ENCODE results near the gene TIMM10. TPM values are rescaled to one million over a fixed set of nuclear protein-coding genes. Genes with fewer than 3 reads are reported as not detected.
"Not testable (repeated sequence)": the region's sequence is repeated elsewhere in the genome, so short reads cannot be mapped to it uniquely, and the experiment has no call there.

Gene TIMM10
- total RNA-seq, 2 donors from 2014 or later, result 77.6 to 131 TPM

DNA sequence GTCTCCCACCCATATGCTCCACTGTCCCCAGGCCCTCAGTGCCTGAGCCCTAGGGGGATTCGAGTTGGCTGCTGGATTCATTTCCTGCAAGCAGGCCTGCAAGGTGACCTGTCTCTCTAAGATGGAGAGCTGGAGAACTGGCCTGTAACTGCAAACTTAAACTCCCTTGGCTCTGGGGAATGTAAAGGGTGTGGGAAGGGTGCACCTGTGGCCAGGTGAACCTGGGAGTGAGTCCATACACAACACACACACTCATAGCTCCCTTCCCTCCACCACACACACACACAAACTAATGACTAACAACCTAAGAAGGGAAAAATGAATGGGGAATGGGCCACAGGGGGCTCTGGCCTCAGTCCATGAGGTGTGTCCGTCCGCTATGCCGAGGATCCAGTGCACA is 21.4 kb upstream of the TIMM10 start:
- Mint-ChIP-seq H3K36me3 (peaks cover 15% of the 10 kb centered on the region), H3K9me3 (no peaks in the 10 kb centered on the region), H3K4me3 (no peak overlapping the region), H3K27ac (no peak overlapping the region), H3K4me1 (ENCODE audit: low read depth in 2 of 2) (peaks cover 11 to 12% of the 10 kb centered on the region in 2 donors), H3K27me3 (no peaks in the 10 kb centered on the region)
- no peak for ATAC-seq
- DNase-seq (ENCODE audit: low spot score), result no peak

DNA sequence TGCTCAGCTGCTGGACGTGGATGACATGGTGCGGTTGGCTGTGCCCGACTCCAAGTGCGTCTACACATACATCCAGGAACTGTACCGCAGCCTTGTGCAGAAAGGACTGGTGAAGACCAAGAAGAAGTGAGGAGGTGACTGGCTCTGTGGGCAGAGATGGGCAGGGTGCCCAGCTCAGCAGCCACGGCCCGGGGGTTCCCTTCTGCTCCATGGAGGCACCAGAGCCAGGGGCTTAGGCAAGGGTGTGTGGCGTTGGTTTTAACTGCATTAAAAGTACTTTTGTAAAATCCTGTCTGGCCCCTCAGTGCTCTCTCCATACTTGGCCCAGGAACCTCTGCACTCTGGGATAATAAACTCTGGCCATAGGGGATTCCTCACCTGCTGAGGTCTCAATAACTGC is 19.4 kb upstream of the TIMM10 start:
- DNase-seq (ENCODE audit: low spot score), result no peak
- H3K9me3 Mint-ChIP-seq, result no peaks in the 10 kb centered on the region
- H3K27ac Mint-ChIP-seq, result no peak overlapping the region
- H3K27me3 Mint-ChIP-seq, result no peaks in the 10 kb centered on the region
- H3K4me1 Mint-ChIP-seq (ENCODE audit: low read depth in 2 of 2), result peaks cover 11 to 12% of the 10 kb centered on the region in 2 donors
- ATAC-seq, result no peak
- H3K36me3 Mint-ChIP-seq, result peaks cover 10% of the 10 kb centered on the region
- no peak overlapping the region for H3K4me3 Mint-ChIP-seq

DNA sequence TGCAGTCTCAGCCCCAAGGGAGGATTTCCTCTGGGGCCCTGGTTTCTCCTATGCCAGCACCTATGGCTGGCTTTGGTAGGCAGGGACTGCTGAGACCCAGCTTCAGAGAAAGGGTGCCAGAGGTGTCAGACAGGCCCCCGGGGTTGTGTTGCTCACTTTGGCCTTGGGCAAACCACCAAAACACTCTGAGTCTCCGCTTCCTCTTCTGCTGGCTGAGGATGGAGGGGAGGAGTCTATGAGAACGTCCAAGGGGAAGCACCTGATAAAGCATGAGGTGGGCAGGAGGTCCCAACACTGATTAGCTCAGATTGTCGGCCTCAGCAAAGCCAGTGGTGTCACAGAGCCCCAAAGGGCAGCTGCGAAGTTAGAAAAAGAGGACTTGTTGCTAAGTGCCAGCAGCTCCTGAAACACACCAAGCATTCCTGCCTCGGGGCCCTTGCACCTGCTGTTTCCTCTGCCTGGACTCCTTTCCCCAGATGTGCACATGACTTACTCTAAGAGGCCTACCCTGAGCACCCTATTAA is 17.4 kb upstream of the TIMM10 start:
- H3K36me3 Mint-ChIP-seq, result peaks cover 7% of the 10 kb centered on the region
- H3K9me3 Mint-ChIP-seq, result no peaks in the 10 kb centered on the region
- H3K4me1 Mint-ChIP-seq (ENCODE audit: low read depth in 2 of 2), result peaks cover 11 to 12% of the 10 kb centered on the region in 2 donors
- no peak overlapping the region for H3K4me3 Mint-ChIP-seq
- no peak for DNase-seq (ENCODE audit: low spot score)
- H3K27me3 Mint-ChIP-seq, result no peaks in the 10 kb centered on the region
- H3K27ac Mint-ChIP-seq, result peak overlapping the region; percentile 65 to 85
- ATAC-seq, result peak; percentile 70 to 73

DNA sequence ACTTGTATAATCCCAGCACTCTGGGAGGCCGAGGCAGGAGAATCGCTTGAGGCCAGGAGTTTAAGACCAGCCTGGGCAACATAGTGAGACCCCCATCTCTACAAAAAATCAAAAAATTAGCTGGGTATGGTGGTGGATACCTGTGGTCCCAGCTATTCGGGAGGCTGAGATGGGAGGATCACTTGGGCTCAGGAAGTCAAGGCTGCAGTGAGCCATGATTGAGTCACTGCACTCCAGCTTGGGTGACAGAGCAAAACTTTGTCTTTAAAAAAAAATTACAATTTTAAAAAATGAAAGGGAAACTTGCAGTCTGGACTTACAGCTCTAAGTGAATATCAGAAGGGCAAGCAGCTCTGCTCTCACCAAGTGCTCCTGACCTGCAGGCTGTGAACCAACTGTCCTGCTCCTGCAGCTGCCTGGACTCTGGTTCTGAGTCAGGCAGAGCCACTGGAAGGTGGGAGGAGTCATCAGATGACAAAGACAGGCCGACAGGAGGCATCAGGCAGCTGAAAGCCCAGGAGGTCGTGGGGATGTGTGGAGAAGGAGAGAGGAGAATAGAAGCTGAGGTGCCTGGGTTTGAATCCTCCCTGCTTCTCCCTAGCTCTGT is 16.4 kb upstream of the TIMM10 start:
- Mint-ChIP-seq H3K36me3 (no peaks in the 10 kb centered on the region), H3K27me3 (no peaks in the 10 kb centered on the region), H3K4me1 (ENCODE audit: low read depth in 2 of 2) (peaks cover 11 to 12% of the 10 kb centered on the region in 2 donors), H3K27ac (peak overlapping the region; percentile 65 to 85), H3K9me3 (no peaks in the 10 kb centered on the region), H3K4me3 (peak overlapping the region; percentile 67)
- ATAC-seq (peak; percentile 69 to 71), DNase-seq (ENCODE audit: low spot score) (no peak)

DNA sequence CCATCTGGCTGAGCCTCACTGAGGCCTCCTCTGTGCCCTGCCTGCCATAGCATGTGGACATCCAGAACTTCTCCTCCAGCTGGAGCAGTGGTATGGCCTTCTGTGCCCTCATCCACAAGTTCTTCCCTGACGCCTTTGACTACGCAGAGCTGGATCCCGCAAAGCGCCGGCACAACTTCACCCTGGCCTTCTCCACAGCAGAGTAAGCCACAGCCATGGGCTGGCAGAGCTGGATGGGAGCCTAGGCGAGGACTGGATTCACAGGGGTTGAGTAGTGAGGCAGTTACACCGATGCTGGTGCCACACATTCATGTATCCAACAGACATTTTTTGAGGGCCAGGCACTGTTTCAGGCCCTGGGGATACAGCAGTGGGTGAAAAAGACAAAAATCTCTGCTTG is 15.9 kb upstream of the TIMM10 start:
- Mint-ChIP-seq H3K27ac (no peak overlapping the region), H3K36me3 (no peaks in the 10 kb centered on the region), H3K9me3 (no peaks in the 10 kb centered on the region), H3K27me3 (no peaks in the 10 kb centered on the region), H3K4me3 (no peak overlapping the region), H3K4me1 (ENCODE audit: low read depth in 2 of 2) (peaks cover 11 to 12% of the 10 kb centered on the region in 2 donors)
- ATAC-seq (no peak), DNase-seq (ENCODE audit: low spot score) (no peak)

DNA sequence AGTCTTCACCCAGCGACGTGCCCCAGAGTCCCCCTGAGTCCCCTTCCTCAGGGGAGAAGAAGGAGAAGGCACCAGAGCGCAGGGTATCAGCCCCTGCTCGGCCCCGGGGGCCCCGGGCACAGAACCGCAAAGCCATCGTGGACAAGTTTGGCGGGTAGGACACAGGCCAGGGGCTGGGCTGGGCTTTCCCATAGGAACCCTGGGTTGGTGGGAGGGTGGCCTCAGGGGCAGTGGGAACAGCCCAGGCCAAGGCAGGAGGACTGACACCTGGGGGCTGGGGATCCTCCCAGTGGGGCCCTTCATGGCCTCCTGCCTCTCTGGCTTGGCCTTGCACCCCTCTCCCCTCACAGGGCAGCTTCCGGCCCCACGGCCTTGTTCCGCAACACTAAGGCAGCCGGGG is 15.3 kb upstream of the TIMM10 start:
- ATAC-seq, result no peak
- no peaks in the 10 kb centered on the region for H3K9me3 Mint-ChIP-seq
- H3K4me1 Mint-ChIP-seq (ENCODE audit: low read depth in 2 of 2), result peaks cover 11 to 12% of the 10 kb centered on the region in 2 donors
- H3K36me3 Mint-ChIP-seq, result no peaks in the 10 kb centered on the region
- H3K27me3 Mint-ChIP-seq, result no peaks in the 10 kb centered on the region
- no peak overlapping the region for H3K4me3 Mint-ChIP-seq
- no peak for DNase-seq (ENCODE audit: low spot score)
- no peak overlapping the region for H3K27ac Mint-ChIP-seq

DNA sequence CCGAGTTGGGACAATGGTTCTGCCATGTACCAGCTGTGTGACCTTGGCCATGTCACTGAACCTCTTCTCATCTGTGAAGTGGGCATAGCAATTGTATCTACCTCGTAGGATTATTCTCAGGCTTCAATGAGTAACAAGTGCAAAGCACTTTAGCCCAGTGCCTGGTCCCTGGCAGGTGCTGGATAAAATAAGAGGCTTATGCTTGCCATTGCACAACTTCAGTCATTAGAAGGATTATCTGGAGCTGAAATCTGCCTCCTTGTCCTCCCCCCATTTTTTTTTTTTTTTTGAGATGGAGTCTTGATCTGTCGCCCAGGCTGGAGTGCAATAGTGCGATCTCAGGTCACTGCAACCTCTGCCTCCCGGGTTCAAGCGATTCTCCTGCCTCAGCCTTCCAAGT is 14.0 kb upstream of the TIMM10 start:
- no peaks in the 10 kb centered on the region for H3K27me3 Mint-ChIP-seq
- no peak overlapping the region for H3K4me3 Mint-ChIP-seq
- no peaks in the 10 kb centered on the region for H3K9me3 Mint-ChIP-seq
- no peak overlapping the region for H3K27ac Mint-ChIP-seq
- no peaks in the 10 kb centered on the region for H3K36me3 Mint-ChIP-seq
- DNase-seq (ENCODE audit: low spot score) (no peak), ATAC-seq (no peak)
- H3K4me1 Mint-ChIP-seq (ENCODE audit: low read depth in 2 of 2), result peaks cover 11 to 12% of the 10 kb centered on the region in 2 donors

DNA sequence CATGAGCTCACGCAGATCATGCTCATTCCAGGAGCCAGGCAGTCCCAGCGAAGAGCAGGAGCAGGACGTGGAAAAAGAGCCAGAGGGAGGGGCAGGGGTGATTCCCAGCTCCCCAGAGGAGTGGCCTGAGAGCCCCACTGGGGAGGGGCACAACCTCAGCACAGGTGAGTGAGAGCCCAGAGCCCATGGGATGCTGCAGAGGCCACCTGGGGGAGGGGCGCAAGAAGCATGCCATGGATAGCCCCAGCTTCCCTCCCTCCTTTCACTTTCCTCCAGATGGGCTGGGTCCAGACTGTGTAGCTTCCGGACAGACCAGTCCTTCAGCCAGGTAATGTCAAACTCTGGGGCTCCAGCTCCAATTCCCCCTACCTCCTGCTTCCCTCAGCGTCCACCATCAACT is 13.0 kb upstream of the TIMM10 start:
- no peaks in the 10 kb centered on the region for H3K36me3 Mint-ChIP-seq
- no peak overlapping the region for H3K27ac Mint-ChIP-seq
- H3K9me3 Mint-ChIP-seq, result no peaks in the 10 kb centered on the region
- H3K27me3 Mint-ChIP-seq, result no peaks in the 10 kb centered on the region
- peaks cover 11% of the 10 kb centered on the region in 2 donors for H3K4me1 Mint-ChIP-seq (ENCODE audit: low read depth in 2 of 2)
- ATAC-seq (no peak), DNase-seq (ENCODE audit: low spot score) (no peak)
- H3K4me3 Mint-ChIP-seq, result no peak overlapping the region

DNA sequence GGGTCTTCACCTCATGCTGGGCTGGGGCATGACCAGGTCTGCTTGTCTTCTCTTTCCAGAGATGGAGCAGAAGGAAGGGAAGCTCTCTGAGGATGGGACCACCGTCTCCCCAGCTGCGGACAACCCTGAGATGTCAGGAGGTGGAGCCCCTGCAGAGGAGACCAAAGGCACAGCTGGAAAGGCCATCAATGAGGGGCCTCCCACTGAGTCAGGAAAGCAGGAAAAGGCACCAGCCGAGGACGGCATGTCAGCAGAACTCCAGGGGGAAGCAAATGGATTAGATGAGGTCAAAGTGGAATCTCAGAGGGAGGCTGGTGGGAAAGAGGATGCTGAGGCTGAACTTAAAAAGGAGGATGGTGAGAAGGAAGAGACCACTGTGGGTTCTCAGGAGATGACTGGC is 12.0 kb upstream of the TIMM10 start:
- ATAC-seq (no peak), DNase-seq (ENCODE audit: low spot score) (no peak)
- Mint-ChIP-seq H3K27ac (peak overlapping the region in 1 of 2 donors; percentile 36), H3K27me3 (no peaks in the 10 kb centered on the region), H3K36me3 (no peaks in the 10 kb centered on the region), H3K4me1 (ENCODE audit: low read depth in 2 of 2) (peaks cover 4 to 7% of the 10 kb centered on the region in 2 donors), H3K9me3 (no peaks in the 10 kb centered on the region), H3K4me3 (no peak overlapping the region)

DNA sequence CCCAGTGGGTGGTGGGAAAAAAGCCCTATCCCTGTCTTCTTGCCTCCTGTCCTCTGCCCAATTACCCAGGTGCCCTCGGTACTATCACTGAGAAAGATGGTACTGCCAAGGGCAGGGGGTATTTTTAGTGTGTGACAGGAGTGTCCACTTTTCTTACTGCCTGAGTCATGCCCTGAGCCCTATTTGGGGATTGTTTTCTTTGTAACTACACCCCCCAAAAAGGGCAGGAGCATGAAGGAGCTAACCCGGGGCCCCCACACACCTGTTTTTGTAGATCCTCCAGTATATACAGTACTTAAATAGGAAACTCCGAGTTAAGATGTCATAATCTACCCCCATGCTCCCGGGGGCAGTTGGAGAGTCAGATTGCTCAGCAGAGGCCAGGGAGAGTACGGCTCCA is 10.6 kb upstream of the TIMM10 start:
- H3K4me1 Mint-ChIP-seq (ENCODE audit: low read depth in 2 of 2), result no peaks in the 10 kb centered on the region
- no peak overlapping the region for H3K27ac Mint-ChIP-seq
- DNase-seq (ENCODE audit: low spot score) (no peak), ATAC-seq (no peak)
- H3K27me3 Mint-ChIP-seq, result no peaks in the 10 kb centered on the region
- no peak overlapping the region for H3K4me3 Mint-ChIP-seq
- no peaks in the 10 kb centered on the region for H3K36me3 Mint-ChIP-seq
- H3K9me3 Mint-ChIP-seq, result no peaks in the 10 kb centered on the region

DNA sequence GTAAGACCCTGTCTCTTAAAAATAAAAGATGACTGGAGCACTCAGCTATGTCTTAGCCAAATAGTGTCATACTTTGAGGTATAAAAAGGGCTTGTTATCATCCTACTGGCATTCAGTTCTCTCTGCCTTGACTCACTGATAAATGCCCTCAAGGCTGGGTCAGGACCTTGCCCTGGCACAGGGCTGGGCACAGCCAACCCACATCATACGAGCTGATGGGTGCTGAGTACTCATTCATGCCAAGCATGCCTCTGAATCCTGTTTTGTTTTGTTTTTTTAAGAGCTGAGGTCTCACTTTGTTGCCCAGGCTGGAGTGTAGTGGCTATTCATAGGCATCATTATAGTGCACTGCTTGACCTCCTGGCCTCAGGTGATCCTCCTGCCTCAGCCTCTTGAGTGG is 8.8 kb upstream of the TIMM10 start:
- H3K36me3 Mint-ChIP-seq, result no peaks in the 10 kb centered on the region
- no peak overlapping the region for H3K27ac Mint-ChIP-seq
- DNase-seq (ENCODE audit: low spot score) (no peak), ATAC-seq (no peak)
- H3K9me3 Mint-ChIP-seq, result no peaks in the 10 kb centered on the region
- no peaks in the 10 kb centered on the region for H3K27me3 Mint-ChIP-seq
- H3K4me1 Mint-ChIP-seq (ENCODE audit: low read depth in 2 of 2), result no peaks in the 10 kb centered on the region
- H3K4me3 Mint-ChIP-seq, result no peak overlapping the region

DNA sequence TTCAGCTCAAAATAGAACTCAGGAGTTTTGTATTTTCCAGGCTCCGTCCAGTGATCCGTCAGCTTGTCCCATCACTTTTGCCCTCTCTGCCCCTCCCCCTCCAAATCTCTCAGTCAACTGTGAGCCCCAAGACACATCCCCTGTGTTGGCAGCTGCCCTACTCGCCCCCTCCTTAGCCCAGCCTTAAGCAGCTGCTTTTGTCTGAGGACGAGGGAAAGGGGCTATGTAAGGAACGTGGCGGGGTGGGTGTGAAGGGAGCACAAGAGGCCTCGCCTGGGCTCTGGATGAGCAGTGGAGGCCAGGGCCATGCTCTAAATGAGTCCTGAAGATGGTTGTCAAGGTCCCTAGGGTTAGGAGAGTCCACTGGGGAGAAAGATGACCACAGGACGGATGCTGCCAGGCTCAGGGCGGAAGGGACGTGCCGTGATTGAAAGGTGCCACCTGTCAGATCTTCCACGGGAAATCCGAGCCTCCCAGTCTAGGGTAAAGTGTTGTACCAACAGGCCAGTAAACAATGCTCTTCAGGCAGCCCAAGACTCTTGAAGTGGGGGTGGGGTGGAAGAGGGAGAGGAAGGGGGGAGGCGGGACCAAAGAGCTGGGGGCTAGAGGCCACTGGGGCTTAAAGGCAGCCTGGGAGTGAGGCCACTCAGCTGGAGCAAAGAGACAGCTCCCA is 6.5 kb upstream of the TIMM10 start, which contains the start of gene SMTNL1:
Gene SMTNL1, plus strand, starts transcription at position 649 of the 673 bp plus-strand sequence. CDS start 5,048 bp downstream, outside the sequence.
- peaks cover under 1 to 4% of the 10 kb centered on the region in 2 donors for H3K4me1 Mint-ChIP-seq (ENCODE audit: low read depth in 2 of 2)

DNA sequence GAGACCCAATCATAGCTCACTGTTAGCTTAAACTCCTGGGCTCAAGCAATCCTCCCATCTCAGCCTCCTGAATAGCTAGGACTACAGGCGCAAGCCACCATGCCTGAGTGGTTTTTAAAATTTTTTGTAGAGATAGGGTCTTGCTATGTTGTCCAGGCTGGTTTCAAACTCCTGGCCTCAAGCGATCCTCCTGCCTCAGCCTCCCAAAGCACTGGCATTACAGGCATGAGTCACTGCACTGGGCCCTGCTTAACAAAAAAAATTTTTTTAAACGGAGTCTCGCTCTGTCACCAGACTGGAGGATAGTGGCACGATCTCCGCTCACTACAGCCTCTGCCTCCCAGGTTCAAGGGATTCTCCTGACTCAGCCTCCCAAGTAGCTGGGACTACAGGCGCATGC is 3.9 kb upstream of the TIMM10 start:
- not testable (repeated sequence) for H3K4me3 Mint-ChIP-seq; DNase-seq (ENCODE audit: low spot score); H3K27me3 Mint-ChIP-seq; H3K9me3 Mint-ChIP-seq; ATAC-seq; H3K27ac Mint-ChIP-seq; H3K36me3 Mint-ChIP-seq
- H3K4me1 Mint-ChIP-seq (ENCODE audit: low read depth in 2 of 2), result peaks cover 17 to 23% of the 10 kb centered on the region in 2 donors

More for the DNA sequence above, 6.5 kb upstream of the TIMM10 start, which contains the start of gene SMTNL1:
- Mint-ChIP-seq H3K4me3 (no peak within 1 kb of the TSS), H3K27ac (peak within 1 kb of the TSS in 1 of 2 donors; percentile 67), H3K9me3 (no peaks in the 10 kb centered on the region), H3K27me3 (no peaks in the 10 kb centered on the region), H3K36me3 (no peaks in the 10 kb centered on the region)
- DNase-seq (ENCODE audit: low spot score) (no peak), ATAC-seq (peak in 1 of 2 donors; percentile 6)

DNA sequence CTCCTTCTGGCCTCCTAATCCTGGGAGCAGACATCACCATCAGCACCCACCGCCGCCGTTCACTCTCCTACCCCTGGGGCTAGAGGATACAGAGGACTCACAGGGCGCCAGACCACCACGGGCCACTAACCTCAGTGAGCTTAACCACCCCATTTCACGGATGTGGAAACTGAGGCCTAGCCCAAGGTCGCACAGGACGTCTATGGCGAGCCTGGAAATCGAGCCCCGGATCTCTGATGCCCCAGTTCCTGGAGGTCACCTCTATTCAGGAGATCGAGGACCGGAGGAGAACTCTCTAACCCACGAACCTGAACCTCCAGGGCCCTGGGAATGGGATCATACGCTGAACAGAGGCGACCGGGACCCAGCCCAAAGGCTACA is 349 bp downstream of the TIMM10 start:
- no peaks in the 10 kb centered on the region for H3K27me3 Mint-ChIP-seq
- peaks cover 22 to 29% of the 10 kb centered on the region in 2 donors for H3K4me1 Mint-ChIP-seq (ENCODE audit: low read depth in 2 of 2)
- peaks cover 12% of the 10 kb centered on the region for H3K36me3 Mint-ChIP-seq
- ATAC-seq, result peak in 1 of 2 donors; percentile 31
- no peak for DNase-seq (ENCODE audit: low spot score)
- peak overlapping the region; percentile 88 to 99 for H3K27ac Mint-ChIP-seq
- H3K4me3 Mint-ChIP-seq, result peak overlapping the region; percentile 98
- H3K9me3 Mint-ChIP-seq, result no peaks in the 10 kb centered on the region
